ENCODE measurements around the gene PCNX3.

Gene PCNX3

GRCh38 chr11:65615229-65615949, at the start of gene PCNX3:
PCNX3 (plus strand) TSS chr11:65615776; CDS start chr11:65616312, 536 bp downstream.
- no peak for TF ChIP-seq CTCF (conservative IDR thresholded peaks at IDR 0.05; ENCODE audit: low read length)
- no peak for TF ChIP-seq EZH2phosphoT487 (IDR thresholded peaks at IDR 0.05; ENCODE audit: borderline replicate concordance)
- 0 out of 2 replicates have a peak within 1 kb of the TSS, but pooled peaks have one; percentile 24 for H2AFZ ChIP-seq (ENCODE audit: low read length)

GRCh38 chr11:65569164-65569972, 46.2 kb upstream of the PCNX3 start:
- Histone ChIP-seq H3K79me2 (ENCODE audit: insufficient read depth, low read length) (peaks cover 51% of the 10 kb centered on the region), H3K9ac (ENCODE audit: low read depth, low read length, poor library complexity, severe bottlenecking) (peak overlapping the region; percentile 87), H3K4me3 (ENCODE audit: low read length, poor library complexity, severe bottlenecking) (peak overlapping the region; percentile 90), H3K36me3 (ENCODE audit: insufficient read depth, low read length) (no peaks in the 10 kb centered on the region), H3K4me2 (ENCODE audit: low read depth, low read length, poor library complexity, severe bottlenecking) (peak overlapping the region; percentile 94), H3K27me3 (ENCODE audit: insufficient read depth, low read length, poor library complexity, severe bottlenecking) (no peaks in the 10 kb centered on the region), H3K9me2 (replicated peaks; ENCODE audit: low read depth, low read length) (no peaks in the 10 kb centered on the region), H4K20me1 (ENCODE audit: insufficient read depth, low read length, poor library complexity, severe bottlenecking) (peaks cover 30% of the 10 kb centered on the region), H3K4me1 (ENCODE audit: insufficient read depth, low read length, poor library complexity, severe bottlenecking) (peaks cover 50% of the 10 kb centered on the region), H2AFZ (ENCODE audit: low read length) (peak overlapping the region; percentile 92), H3F3A (ENCODE audit: low read depth) (peaks cover 5% of the 10 kb centered on the region; the same call in 1 of the 2 replicates), H3K9me3 (ENCODE audit: insufficient read depth, low read depth, low read length) (no peaks in the 10 kb centered on the region)
- no peak for TF ChIP-seq CTCF (conservative IDR thresholded peaks at IDR 0.05; ENCODE audit: low read length)
- TF ChIP-seq EZH2phosphoT487 (IDR thresholded peaks at IDR 0.05; ENCODE audit: borderline replicate concordance), result no peak

More at GRCh38 chr11:65615229-65615949, at the start of gene PCNX3:
- Histone ChIP-seq H3K9ac (ENCODE audit: low read depth, low read length, poor library complexity, severe bottlenecking) (peak within 1 kb of the TSS; percentile 99), H3K4me1 (ENCODE audit: insufficient read depth, low read length, poor library complexity, severe bottlenecking) (peaks cover 36% of the 10 kb centered on the region), H3K79me2 (ENCODE audit: insufficient read depth, low read length) (peaks cover 93% of the 10 kb centered on the region), H3K4me2 (ENCODE audit: low read depth, low read length, poor library complexity, severe bottlenecking) (peak within 1 kb of the TSS; percentile 99), H3K4me3 (ENCODE audit: low read length, poor library complexity, severe bottlenecking) (peak within 1 kb of the TSS; percentile 77), H3K9me2 (replicated peaks; ENCODE audit: low read depth, low read length) (no peaks in the 10 kb centered on the region), H3K27me3 (ENCODE audit: insufficient read depth, low read length, poor library complexity, severe bottlenecking) (no peaks in the 10 kb centered on the region), H3K36me3 (ENCODE audit: insufficient read depth, low read length) (peaks cover 27% of the 10 kb centered on the region; the same call in 1 of the 2 replicates), H3F3A (ENCODE audit: low read depth) (no peaks in the 10 kb centered on the region), H4K20me1 (ENCODE audit: insufficient read depth, low read length, poor library complexity, severe bottlenecking) (peaks cover 67% of the 10 kb centered on the region), H3K9me3 (ENCODE audit: insufficient read depth, low read depth, low read length) (no peaks in the 10 kb centered on the region)

GRCh38 chr11:65569973-65570918, 45.3 kb upstream of the PCNX3 start, which contains the start of gene ZNRD2:
ZNRD2 (plus strand) TSS chr11:65570477; CDS start chr11:65570492, 15 bp downstream.
- Histone ChIP-seq H3K9me2 (replicated peaks; ENCODE audit: low read depth, low read length) (no peaks in the 10 kb centered on the region), H2AFZ (ENCODE audit: low read length) (peak within 1 kb of the TSS; percentile 92), H3K4me3 (ENCODE audit: low read length, poor library complexity, severe bottlenecking) (peak within 1 kb of the TSS; percentile 90), H3K4me1 (ENCODE audit: insufficient read depth, low read length, poor library complexity, severe bottlenecking) (peaks cover 51% of the 10 kb centered on the region), H3K36me3 (ENCODE audit: insufficient read depth, low read length) (no peaks in the 10 kb centered on the region), H3K9ac (ENCODE audit: low read depth, low read length, poor library complexity, severe bottlenecking) (peak within 1 kb of the TSS; percentile 87), H3K9me3 (ENCODE audit: insufficient read depth, low read depth, low read length) (no peaks in the 10 kb centered on the region), H3K27me3 (ENCODE audit: insufficient read depth, low read length, poor library complexity, severe bottlenecking) (no peaks in the 10 kb centered on the region), H3K79me2 (ENCODE audit: insufficient read depth, low read length) (peaks cover 54% of the 10 kb centered on the region), H3F3A (ENCODE audit: low read depth) (peaks cover 12% of the 10 kb centered on the region), H3K4me2 (ENCODE audit: low read depth, low read length, poor library complexity, severe bottlenecking) (peak within 1 kb of the TSS; percentile 94), H4K20me1 (ENCODE audit: insufficient read depth, low read length, poor library complexity, severe bottlenecking) (peaks cover 30% of the 10 kb centered on the region)
- peak; percentile 48 for TF ChIP-seq CTCF (conservative IDR thresholded peaks at IDR 0.05; ENCODE audit: low read length)
- no peak for TF ChIP-seq EZH2phosphoT487 (IDR thresholded peaks at IDR 0.05; ENCODE audit: borderline replicate concordance)
